IMR-90 (cell line): ENCODE results near the gene ME1. TPM values are rescaled to one million over a fixed set of nuclear protein-coding genes. Genes with fewer than 3 reads are reported as not detected.

Experiments used
- ATAC-seq: fragments of 200-7000 bp; cut with Tn5 transposase; 2 replicates; pipeline ENCODE4 v1.9.1; 2020; ENCODE audit warnings: low read depth, mild to moderate bottlenecking, moderate library complexity
- BruUV-seq: library from RNA; stranded (reverse); fragments of 400-500 nt; replicated peaks from 2 replicates; lab custom pipeline; 2021; lab: Mats Ljungman, UMichigan
- CTCF ChIA-PET: fragments of 300-600 bp; formaldehyde crosslinking; extraction: SDS; loops from one replicate; lab custom pipeline; 2021; ENCODE audit warnings: antibody characterized with exemption; lab: Yijun Ruan, JAX
- POLR2A ChIA-PET: fragments of 300-600 bp; sonication (Branson Sonifier 250); formaldehyde crosslinking; loops from one replicate; lab custom pipeline; 2022; ENCODE audit warnings: antibody characterized with exemption; ENCODE audit not compliant: unreplicated experiment; lab: Charles Lee
- DNase-seq: peaks from one replicate; pipeline ENCODE4 v3.0.0; 2013
- H2AFZ ChIP-seq: replicated peaks from 2 replicates; pipeline ENCODE3; 2013; ENCODE audit warnings: low read length, mild to moderate bottlenecking; ENCODE audit not compliant: poor library complexity
- H2AK5ac ChIP-seq: 2 replicates; pipeline ENCODE4 v1.6.1; 2013; ENCODE audit warnings: low read depth, low read length, inconsistent platforms
- H2AK9ac ChIP-seq: replicated peaks from 2 replicates; pipeline ENCODE3; 2013; ENCODE audit warnings: mild to moderate bottlenecking, low read depth, low read length, moderate library complexity; ENCODE audit not compliant: poor library complexity
- H2BK120ac ChIP-seq: 2 replicates; pipeline ENCODE4 v1.6.1; 2013; ENCODE audit warnings: low read depth, low read length, inconsistent platforms
- H2BK15ac ChIP-seq: 3 replicates; pipeline ENCODE4 v1.6.1; 2013; ENCODE audit warnings: low read depth, low read length, inconsistent platforms
- H2BK20ac ChIP-seq: 2 replicates; pipeline ENCODE4 v1.6.1; 2013; ENCODE audit warnings: low read depth, mild to moderate bottlenecking, inconsistent platforms, low read length, moderate library complexity
- H2BK5ac ChIP-seq: 2 replicates; pipeline ENCODE4 v1.6.1; 2013; ENCODE audit warnings: mild to moderate bottlenecking, low read depth, low read length, inconsistent platforms; ENCODE audit not compliant: poor library complexity, severe bottlenecking
- H3K14ac ChIP-seq: replicated peaks from 2 replicates; pipeline ENCODE4 v1.6.1; 2013; ENCODE audit warnings: low read depth, low read length, inconsistent platforms
- H3K18ac ChIP-seq: 2 replicates; pipeline ENCODE4 v1.6.1; 2013; ENCODE audit warnings: low read depth, low read length, control low read depth
- H3K23ac ChIP-seq: 2 replicates; pipeline ENCODE4 v1.6.1; 2013; ENCODE audit warnings: low read depth, low read length, inconsistent platforms
- H3K27ac ChIP-seq: 2 replicates; pipeline ENCODE4 v1.5.1; 2013; ENCODE audit warnings: mild to moderate bottlenecking, control low read depth, low read length; ENCODE audit not compliant: insufficient read depth
- H3K27me3 ChIP-seq: 2 replicates; pipeline ENCODE4 v1.6.1; 2013; ENCODE audit warnings: low read length; ENCODE audit not compliant: control insufficient read depth, insufficient read depth
- H3K36me3 ChIP-seq: 2 replicates; pipeline ENCODE4 v1.6.1; 2013; ENCODE audit warnings: low read length, mixed read lengths; ENCODE audit not compliant: control insufficient read depth, insufficient read depth
- H3K4ac ChIP-seq: 2 replicates; pipeline ENCODE4 v1.6.1; 2013; ENCODE audit warnings: low read depth, low read length, inconsistent platforms
- H3K4me1 ChIP-seq: 2 replicates; pipeline ENCODE4 v1.6.1; 2013; ENCODE audit warnings: low read length, mixed read lengths; ENCODE audit not compliant: control insufficient read depth, insufficient read depth
- H3K4me2 ChIP-seq: 2 replicates; pipeline ENCODE4 v1.6.1; 2013; ENCODE audit warnings: low read depth, mild to moderate bottlenecking, control low read depth, low read length, moderate library complexity
- H3K4me3 ChIP-seq: 2 replicates; pipeline ENCODE4 v1.5.1; 2013; ENCODE audit warnings: low read depth, mild to moderate bottlenecking, control low read depth, low read length, moderate library complexity; ENCODE audit not compliant: insufficient read depth
- H3K56ac ChIP-seq: 2 replicates; pipeline ENCODE4 v1.6.1; 2013; ENCODE audit warnings: low read length, inconsistent platforms; ENCODE audit not compliant: insufficient read depth; ENCODE audit errors: extremely low read depth
- H3K79me1 ChIP-seq, 2 experiments: 2 replicates each; pipeline ENCODE4 v1.6.1; 2013; ENCODE audit warnings: low read length in 2 of 2, inconsistent platforms in 1 of 2, low read depth in 1 of 2
- H3K9ac ChIP-seq: 2 replicates; pipeline ENCODE4 v1.6.1; 2013; ENCODE audit warnings: low read depth, low read length, control low read depth
- H3K9me1 ChIP-seq: 2 replicates; pipeline ENCODE4 v1.6.1; 2013; ENCODE audit warnings: low read length, inconsistent platforms; ENCODE audit not compliant: insufficient read depth
- H3K9me3 ChIP-seq: 2 replicates; pipeline ENCODE4 v1.6.1; 2013; ENCODE audit warnings: low read length; ENCODE audit not compliant: control insufficient read depth, insufficient read depth
- H4K20me1 ChIP-seq: 2 replicates; pipeline ENCODE4 v1.6.1; 2013; ENCODE audit warnings: low read length, inconsistent platforms; ENCODE audit not compliant: insufficient read depth
- H4K5ac ChIP-seq: 2 replicates; pipeline ENCODE4 v1.6.1; 2013; ENCODE audit warnings: mild to moderate bottlenecking, low read depth, low read length, control low read depth
- H4K8ac ChIP-seq, 2 experiments: 2 replicates each; pipeline ENCODE4 v1.6.1; 2013; ENCODE audit warnings: low read depth in 2 of 2, low read length in 2 of 2, control low read depth in 1 of 2, inconsistent platforms in 1 of 2
- H4K91ac ChIP-seq: 2 replicates; pipeline ENCODE4 v1.6.1; 2013; ENCODE audit warnings: low read depth, low read length, inconsistent platforms; ENCODE audit not compliant: insufficient read depth
- CHD1 ChIP-seq: IDR thresholded peaks from 2 replicates; pipeline ENCODE4 v1.6.1; 2012; ENCODE audit warnings: low read depth, low read length, improper control_type of control experiment
- MAFK ChIP-seq: IDR thresholded peaks from 2 replicates; pipeline ENCODE4 v1.6.1; 2012; ENCODE audit warnings: low read depth, low read length, improper control_type of control experiment
- MAZ ChIP-seq: IDR thresholded peaks from 2 replicates; pipeline ENCODE4 v1.6.1; 2012; ENCODE audit warnings: low read depth, mild to moderate bottlenecking, low read length, improper control_type of control experiment, moderate library complexity, borderline replicate concordance
- RAD21 ChIP-seq: IDR thresholded peaks from 2 replicates; pipeline ENCODE4 v1.6.1; 2012; ENCODE audit warnings: low read length, improper control_type of control experiment
- RFX5 ChIP-seq: IDR thresholded peaks from 2 replicates; pipeline ENCODE4 v1.8.0; 2012; ENCODE audit warnings: low read depth, mild to moderate bottlenecking, low read length, moderate library complexity
- WGBS, 2 experiments: methylation state at CpG; one replicate each; pipeline versions ENCODE4 v1.1.5 to v1.1.7; 2013; ENCODE audit warnings: missing lambda C conversion rate in 2 of 2; ENCODE audit not compliant: insufficient read length in 1 of 2; ENCODE audit errors: extremely low coverage in 2 of 2; 5-methylcytosine and 5-hydroxymethylcytosine counted together
- dilution Hi-C: fragments of 300-500 bp; cut with HindIII; formaldehyde crosslinking; loops from one replicate; pipeline ENCODE4 v1.14.3; 2018; ENCODE audit warnings: low sequenced_read_pairs; ENCODE audit not compliant: unreplicated experiment
- in situ Hi-C: fragments of 300-500 bp; cut with MboI; formaldehyde crosslinking; loops from 3 replicates; pipeline ENCODE4 v1.14.3; 2019; ENCODE audit warnings: low sequenced_read_pairs, inconsistent platforms, mixed read lengths
- intact Hi-C: fragments of 100-400 bp; cut with micrococcal nuclease; formaldehyde crosslinking; loops from 2 replicates; pipeline ENCODE4 v1.10.0; 2022
- polyA plus RNA-seq, 3 experiments: library from polyadenylated mRNA; depleted of rRNA; stranded (reverse); fragments of >200 nt; gene quantifications; 2 replicates each; pipeline ENCODE4 v1.2.3, GENCODE V29; 2012; ENCODE audit warnings: low replicate concordance in 1 of 3
- total RNA-seq: library from RNA; depleted of rRNA; stranded (reverse); fragments of >200 nt; gene quantifications from 2 replicates; pipeline ENCODE4 v1.2.3, GENCODE V29; 2012
- TF ChIP-seq, protein P1 (sequence below): fragments of 150-350 bp; IDR thresholded peaks from 2 replicates; pipeline ENCODE4 v1.6.1; 2016; ENCODE audit warnings: low read depth, mild to moderate bottlenecking, low read length, moderate library complexity, borderline replicate concordance
- TF ChIP-seq, protein P2 (sequence below): fragments of 150-350 bp; IDR thresholded peaks from 2 replicates; pipeline ENCODE4 v1.6.1; 2017; ENCODE audit warnings: mild to moderate bottlenecking, antibody characterized with exemption, low read length, low read depth

ME1 gene
- total and polyA plus RNA-seq, 2 of the 4 experiments (the other 2 are of a cell fraction) = 21.5 to 24.4 TPM

- intact Hi-C loops = loop anchor here (10.0 kb wide), 2 partner anchors 264 to 974 kb away; partner anchors contain the start of gene IBTK
- H3K4me2 ChIP-seq = no peak overlapping the region
- H3K4me3 ChIP-seq = no peak overlapping the region
- H3K9me3 ChIP-seq = no peaks in the 10 kb centered on the region
- no peaks in the 10 kb centered on the region for H3K27me3 ChIP-seq
- POLR2A ChIA-PET = no interaction called here
- H3K9me1 ChIP-seq = peaks cover 3% of the 10 kb centered on the region; the same call in 1 of the 2 replicates
- H3K18ac ChIP-seq = no peak overlapping the region; the same call in 1 of the 2 replicates
- no peak for ATAC-seq
- no peak overlapping the region for H3K4ac ChIP-seq
- H3K23ac ChIP-seq = no peak overlapping the region
- no peak overlapping the region for H4K91ac ChIP-seq
- peaks cover 5% of the 10 kb centered on the region for H3K4me1 ChIP-seq
- TF ChIP-seq, protein P1, sequence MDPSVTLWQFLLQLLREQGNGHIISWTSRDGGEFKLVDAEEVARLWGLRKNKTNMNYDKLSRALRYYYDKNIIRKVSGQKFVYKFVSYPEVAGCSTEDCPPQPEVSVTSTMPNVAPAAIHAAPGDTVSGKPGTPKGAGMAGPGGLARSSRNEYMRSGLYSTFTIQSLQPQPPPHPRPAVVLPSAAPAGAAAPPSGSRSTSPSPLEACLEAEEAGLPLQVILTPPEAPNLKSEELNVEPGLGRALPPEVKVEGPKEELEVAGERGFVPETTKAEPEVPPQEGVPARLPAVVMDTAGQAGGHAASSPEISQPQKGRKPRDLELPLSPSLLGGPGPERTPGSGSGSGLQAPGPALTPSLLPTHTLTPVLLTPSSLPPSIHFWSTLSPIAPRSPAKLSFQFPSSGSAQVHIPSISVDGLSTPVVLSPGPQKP = no peak
- TF ChIP-seq RFX5 = no peak
- no peak for TF ChIP-seq MAZ
- TF ChIP-seq RAD21 = no peak
- TF ChIP-seq MAFK = no peak
- TF ChIP-seq CHD1 = no peak
- TF ChIP-seq, protein P2, sequence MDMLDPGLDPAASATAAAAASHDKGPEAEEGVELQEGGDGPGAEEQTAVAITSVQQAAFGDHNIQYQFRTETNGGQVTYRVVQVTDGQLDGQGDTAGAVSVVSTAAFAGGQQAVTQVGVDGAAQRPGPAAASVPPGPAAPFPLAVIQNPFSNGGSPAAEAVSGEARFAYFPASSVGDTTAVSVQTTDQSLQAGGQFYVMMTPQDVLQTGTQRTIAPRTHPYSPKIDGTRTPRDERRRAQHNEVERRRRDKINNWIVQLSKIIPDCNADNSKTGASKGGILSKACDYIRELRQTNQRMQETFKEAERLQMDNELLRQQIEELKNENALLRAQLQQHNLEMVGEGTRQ = no peak
- dilution Hi-C loops = loop anchor here (25.0 kb wide), 1 partner anchor 294 kb away; the partner anchor contains the start of gene PRSS35
- WGBS, 2 experiments = no CpG with 5 or more reads among the region's 3 CpGs
- H2BK20ac ChIP-seq = no peak overlapping the region
- no peak overlapping the region for H3K56ac ChIP-seq
- H4K20me1 ChIP-seq = no peaks in the 10 kb centered on the region
- no peak for DNase-seq
- H2BK5ac ChIP-seq = no peak overlapping the region
- H3K9ac ChIP-seq = no peak overlapping the region
- no peak overlapping the region for H2AFZ ChIP-seq
- H3K36me3 ChIP-seq = no peaks in the 10 kb centered on the region
- H2BK15ac ChIP-seq = no peak overlapping the region
- H4K5ac ChIP-seq = no peak overlapping the region
- no peak overlapping the region for H3K14ac ChIP-seq
- in situ Hi-C loops = no loop called here
- H2AK5ac ChIP-seq = no peak overlapping the region
- no peak overlapping the region for H4K8ac ChIP-seq
- H2BK120ac ChIP-seq = no peak overlapping the region
- H3K79me1 ChIP-seq = no peaks in the 10 kb centered on the region
- CTCF ChIA-PET = no interaction called here
- no TSS peak for BruUV-seq
- no peak overlapping the region; the same call in 1 of the 2 replicates for H3K27ac ChIP-seq
- H2AK9ac ChIP-seq = no peak overlapping the region
Observed at GRCh38 chr6:83218646-83219045, 212.2 kb downstream of the ME1 start.
